Adrenal gland (tissue), 5 donors: ENCODE data around the gene SEMA6C.

ENCODE experiments used
- CTCF ChIP-seq, 6 experiments: fragments of 450-650 bp in 4 of 6; fragments of 200-600 bp in 2 of 6; sonication (generic) in 1 of 6; IDR thresholded peaks; 1 replicate in 5 of 6; 2 replicates in 1 of 6; pipeline versions ENCODE4 v1.5.1 to v1.8.0; 2016 to 2021; ENCODE audit warnings: antibody characterized with exemption in 6 of 6, mild to moderate bottlenecking in 2 of 6, moderate library complexity in 1 of 6
- POLR2A ChIP-seq, 2 donors: fragments of 450-650 bp; IDR thresholded peaks; one replicate each; pipeline ENCODE4 v1.6.1; 2017; ENCODE audit warnings: antibody characterized with exemption in 2 of 2, mild to moderate bottlenecking in 2 of 2, moderate library complexity in 1 of 2
- donor health status: DM: no; HTN: no; CAD: no.

DNA sequence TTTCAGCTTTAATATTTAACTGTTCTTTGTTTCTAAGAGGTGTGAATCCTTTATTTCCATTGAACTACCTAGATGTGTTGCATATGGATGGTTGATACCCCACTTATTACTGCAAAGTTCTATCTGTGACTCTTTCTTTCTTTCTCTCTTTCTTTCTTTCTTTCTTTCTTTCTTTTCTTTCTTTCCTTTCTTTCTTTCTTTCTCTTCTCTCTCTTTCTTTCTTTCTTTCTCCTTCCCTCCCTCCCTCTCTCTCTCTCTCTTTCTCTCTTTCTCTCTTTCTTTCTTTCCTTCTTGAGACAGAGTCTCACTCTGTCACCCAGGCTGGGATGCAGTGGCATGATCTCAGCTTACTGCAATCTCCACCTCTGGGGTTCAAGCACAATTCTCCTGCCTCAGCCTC is 41.8 kb downstream of the SEMA6C start:
- TF ChIP-seq POLR2A (IDR thresholded peaks at IDR 0.05), result no peak
- TF ChIP-seq CTCF (IDR thresholded peaks at IDR 0.05), result no peak
